T-helper 1 cell treated with Interleukin-12 subunit alpha and Interleukin-12 subunit beta and Interleukin-4 antibody, amounts not matched to agents 30 ng/mL and 1 ng/mL, for 36 hours (primary cell): ENCODE results near the gene ATP8B1. TPM values are rescaled to one million over a fixed set of nuclear protein-coding genes. Genes with fewer than 3 reads are reported as not detected.
"Not testable (repeated sequence)": the region's sequence is repeated elsewhere in the genome, so short reads cannot be mapped to it uniquely, and the experiment has no call there.

Experiments used
- intact Hi-C: fragments of 100-400 bp; cut with micrococcal nuclease; formaldehyde crosslinking; loops from one replicate; pipeline ENCODE4 v1.15.1; 2024
- total RNA-seq: library from RNA; stranded (reverse); gene quantifications from 2 replicates; pipeline ENCODE4 v1.2.3, GENCODE V29; 2022

Gene ATP8B1
- total RNA-seq, 1 donor from 2014 or later: not detected

DNA sequence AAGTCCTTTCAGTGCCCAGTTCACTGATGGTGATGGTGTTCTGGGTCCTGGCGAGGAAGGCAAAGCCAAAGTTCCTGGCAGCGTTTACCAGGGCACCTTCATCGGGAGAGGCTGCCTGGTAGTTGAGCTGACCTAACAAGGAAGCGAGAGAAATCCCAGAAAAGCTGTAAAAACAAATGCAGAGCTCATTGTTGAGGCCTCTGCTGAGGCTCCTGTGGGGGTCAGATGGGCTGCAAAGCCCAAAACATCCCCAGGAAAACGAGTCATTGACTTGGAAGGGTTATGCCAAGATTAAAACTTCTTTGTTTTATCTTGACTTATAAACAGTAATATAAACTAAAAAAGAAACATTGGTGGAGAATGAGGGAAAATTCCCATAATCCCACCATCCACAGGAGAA lies 128.2 kb downstream of the ATP8B1 start:
- intact Hi-C loops: no loop called here

DNA sequence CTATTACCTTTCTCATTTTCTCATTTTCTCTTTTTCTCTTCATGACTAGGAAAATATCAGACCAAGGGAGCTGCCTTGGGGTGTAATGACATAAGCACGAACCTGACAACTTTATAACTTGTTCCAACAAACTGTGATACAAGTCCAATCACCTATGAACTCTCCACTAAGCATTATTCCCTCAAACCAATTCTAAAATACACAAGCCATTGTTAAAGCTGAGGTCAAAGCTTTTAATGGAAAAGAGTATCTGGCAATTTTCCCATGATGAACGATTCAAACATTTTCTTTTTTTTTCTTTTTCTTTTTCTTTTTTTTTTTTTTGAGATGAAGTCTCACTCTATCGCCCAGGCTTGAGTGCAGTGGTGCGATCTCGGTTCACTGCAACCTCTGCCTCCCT lies 133.1 kb downstream of the ATP8B1 start:
- intact Hi-C loops: no loop called here

DNA sequence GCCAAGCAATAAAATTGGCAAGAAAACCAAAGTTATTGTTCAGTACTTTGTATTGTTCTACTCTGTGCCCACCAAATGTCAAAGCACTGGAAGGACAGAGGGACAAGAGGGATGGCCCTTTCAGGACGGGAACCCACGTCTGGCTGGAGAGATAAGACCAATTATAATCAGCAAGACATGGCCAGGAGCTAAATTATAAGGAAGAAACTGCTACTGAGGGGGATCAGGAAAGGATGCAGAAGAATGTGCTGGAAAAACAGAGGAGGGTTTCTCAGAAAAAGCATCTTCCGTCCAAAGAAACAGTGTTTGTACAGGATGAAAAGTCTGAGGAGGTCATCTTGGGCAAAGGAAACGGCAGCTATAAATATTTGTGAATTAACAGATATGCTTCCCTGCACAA lies 135.1 kb downstream of the ATP8B1 start:
- intact Hi-C loops: no loop called here

DNA sequence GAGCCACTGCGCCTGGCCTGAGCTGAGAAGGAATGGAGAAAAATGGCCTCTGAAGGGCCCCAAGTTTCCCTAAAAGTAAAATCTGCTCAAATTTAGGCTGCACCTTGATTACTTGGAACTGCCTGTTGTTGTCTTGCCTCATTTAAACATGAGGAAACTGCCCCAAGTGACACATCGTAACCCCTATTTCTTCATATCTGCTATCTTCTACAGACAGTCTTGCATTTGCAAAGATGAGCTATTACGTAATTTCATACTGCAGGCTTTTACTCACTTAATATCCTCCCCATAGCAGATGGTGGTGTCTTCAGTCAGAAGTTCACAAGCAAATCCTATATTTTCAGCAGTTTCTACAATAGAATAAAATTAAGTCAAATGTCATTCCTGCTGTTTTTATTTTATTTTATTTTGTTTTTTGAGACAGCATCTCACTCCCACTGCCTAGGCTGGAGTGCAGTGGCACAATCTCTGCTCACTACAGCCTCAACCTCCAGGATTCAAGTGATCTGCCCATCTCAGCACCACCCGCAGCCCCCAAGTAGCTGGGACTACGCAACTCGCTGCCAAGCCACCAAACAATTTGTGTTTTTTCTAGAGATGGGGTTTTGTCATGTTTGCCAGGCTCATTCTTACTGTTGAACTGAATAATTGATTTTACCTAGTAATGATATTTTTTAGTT lies 136.2 kb downstream of the ATP8B1 start:
- intact Hi-C loops: no loop called here

DNA sequence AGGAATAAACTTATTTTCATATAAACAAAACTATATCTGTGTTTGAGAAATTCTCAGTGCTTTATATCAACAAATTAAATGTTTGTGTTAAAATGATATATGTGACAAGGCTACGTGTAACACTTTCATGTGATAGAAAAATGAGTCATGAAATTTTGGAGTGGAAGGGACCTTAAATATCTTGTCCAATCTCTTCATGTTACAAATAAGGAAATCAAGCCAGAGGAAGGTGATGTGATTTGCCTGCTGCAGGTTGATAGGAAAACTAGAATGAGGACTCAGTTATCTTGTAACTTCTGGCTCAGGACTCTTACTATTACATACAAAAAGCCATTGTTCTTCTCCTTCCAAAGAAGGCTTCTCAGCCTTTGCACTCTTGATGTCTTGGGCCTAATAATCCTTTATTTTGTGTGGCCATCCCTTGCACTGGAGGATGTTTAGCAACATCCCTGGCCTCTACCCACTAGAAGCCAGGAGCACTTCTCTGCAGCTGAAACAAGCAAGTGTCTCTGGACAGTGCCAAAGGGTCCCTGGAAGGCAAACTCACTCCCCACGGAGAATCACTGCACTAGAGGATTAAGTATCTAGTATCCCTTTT lies 138.4 kb downstream of the ATP8B1 start:
- intact Hi-C loops: no loop called here

DNA sequence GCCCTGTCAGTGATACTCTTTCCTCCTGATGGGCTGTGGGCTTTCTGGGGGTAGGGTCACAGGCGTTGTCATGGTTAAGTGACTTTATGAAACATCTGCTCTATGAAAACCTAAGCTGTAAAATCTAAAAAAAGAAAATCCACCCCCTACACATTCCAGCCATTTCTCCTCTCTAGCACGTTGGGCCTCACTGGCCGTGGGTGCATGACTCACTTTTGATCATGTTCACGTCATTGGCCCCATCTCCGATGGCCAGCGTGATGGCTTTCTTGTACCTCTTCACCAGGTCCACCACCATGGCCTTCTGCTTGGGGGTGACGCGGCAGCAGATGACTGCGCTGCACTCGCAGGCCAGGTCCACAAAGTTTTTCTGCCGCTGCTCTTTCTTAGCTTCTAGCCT lies 142.2 kb downstream of the ATP8B1 start:
- intact Hi-C loops: no loop called here

DNA sequence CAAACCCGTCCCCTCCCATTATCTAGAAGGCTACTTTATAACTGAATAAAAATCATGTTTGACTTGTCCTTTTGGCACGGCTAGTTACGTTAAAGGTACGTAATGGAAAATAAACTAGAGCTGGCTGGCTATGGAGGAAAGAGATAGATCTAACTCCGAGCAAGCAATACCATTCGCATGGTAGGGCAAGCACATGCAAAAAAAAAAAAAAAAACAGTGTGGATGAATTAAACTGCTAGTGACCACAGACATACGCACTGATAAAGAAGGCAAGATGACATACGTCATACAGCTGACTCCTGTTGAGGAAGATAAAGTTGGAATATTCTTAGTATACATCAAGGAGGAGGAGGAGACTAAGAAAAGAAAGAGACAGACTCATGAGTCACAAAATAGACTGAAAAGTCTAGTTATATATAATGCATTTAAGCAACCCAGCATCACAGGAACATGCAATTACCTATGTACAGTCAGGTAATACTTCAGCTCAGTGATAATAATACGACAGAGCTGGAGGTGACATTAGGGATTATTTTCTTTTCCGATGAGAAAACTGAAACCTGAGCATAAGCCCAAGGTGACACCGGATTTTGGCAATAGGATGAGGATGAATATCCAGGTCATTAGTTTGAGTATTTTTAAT lies 143.5 kb downstream of the ATP8B1 start:
- intact Hi-C loops: no loop called here

DNA sequence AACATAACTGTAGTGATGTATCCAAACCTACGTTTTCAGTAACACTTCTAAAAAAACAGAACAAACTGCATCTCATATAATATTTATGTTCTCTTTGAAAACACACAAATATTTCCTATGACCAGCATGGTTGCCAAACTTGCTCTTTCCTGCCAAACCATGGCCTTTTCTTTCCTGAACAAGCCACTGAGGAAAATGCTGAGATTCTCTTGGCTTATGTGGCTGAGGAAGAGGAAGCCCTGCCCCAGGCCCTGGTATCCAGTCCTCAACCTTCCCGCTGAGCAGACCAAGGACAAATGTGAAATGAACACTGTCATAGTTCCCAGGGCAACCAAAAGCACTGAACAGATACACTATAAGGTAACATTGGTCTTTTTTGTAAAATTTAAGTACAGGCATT lies 145.6 kb downstream of the ATP8B1 start:
- intact Hi-C loops: no loop called here

DNA sequence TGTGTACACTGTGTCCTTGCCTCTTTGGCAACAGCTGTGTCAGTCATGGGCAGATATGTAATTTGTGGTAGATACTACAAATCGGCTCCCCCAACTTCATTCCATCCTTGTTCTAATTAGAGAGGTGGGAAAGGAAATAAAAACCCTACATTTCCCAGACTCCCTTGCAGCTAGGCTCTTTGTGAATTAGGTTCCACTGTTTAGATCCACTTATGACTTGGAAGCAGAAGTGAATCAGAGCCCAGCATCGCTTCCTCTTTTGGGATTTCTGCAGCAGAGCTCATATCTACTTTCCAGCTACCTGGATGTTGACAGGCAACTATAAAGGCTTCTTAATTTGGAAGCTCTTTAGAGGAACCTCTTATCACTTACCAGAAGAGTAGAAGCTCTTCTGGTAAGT lies 147.4 kb downstream of the ATP8B1 start:
- intact Hi-C loops: no loop called here

DNA sequence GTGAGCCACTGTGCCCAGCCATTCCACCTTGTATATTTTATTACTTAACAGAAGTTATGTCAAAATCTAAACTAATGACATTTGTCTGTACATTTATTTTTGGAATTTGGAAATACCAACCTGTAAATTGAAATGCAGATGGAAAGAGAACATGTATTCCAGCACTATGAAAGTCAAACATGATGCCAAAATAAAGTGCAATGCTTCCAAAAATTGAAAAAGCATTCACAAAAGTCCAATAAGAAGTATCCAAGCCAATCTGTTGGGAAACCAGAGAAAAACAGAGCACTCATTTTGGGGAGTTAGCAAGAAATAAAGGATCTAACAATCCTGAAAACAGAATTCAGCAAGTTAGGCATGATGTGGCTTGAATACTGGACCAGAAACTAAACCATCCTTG lies 151.2 kb downstream of the ATP8B1 start:
- intact Hi-C loops: no loop called here

DNA sequence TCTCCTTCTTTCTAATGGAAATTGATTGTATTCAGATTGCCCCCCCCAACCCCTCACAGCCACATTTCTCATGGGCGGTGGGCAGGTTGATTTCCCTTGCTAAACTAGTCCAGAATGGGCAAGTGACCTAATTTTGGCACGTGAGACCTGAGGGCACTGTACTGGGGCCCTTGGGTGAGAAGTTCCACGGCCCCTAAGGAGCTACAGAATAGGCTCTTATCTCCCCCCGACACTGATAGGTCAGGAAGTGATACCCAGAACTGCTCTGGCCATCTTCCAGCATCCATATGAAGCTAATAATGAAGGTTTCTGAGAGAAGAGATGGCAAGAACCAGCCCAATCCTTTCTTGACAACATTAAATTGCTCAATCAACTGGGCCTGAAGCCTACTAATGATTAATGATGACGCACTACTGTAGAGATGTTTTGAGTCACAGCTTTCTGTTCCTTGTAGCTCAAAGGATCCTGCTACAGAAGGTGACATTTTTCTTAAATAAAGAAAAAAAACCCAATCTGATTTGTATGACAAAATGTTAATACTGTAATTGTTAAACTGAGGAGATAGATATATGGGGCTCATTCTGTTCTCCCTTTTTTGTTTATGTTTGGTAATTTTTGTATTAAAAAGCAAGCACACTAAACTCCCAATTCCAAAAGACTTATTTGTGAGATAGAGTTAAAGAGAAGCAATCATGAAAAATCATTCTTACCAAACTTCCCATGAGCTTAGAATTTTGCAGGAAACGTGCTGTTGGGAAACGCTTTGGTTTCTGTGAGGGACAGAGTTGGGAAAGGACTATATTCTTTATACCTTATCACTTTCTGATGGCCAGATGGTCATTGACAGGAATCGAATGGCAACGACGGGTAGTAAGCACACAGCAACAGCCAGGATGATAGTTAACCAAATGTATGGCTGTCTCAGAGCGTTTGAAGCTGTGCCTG lies 153.3 kb downstream of the ATP8B1 start:
- intact Hi-C loops: no loop called here

DNA sequence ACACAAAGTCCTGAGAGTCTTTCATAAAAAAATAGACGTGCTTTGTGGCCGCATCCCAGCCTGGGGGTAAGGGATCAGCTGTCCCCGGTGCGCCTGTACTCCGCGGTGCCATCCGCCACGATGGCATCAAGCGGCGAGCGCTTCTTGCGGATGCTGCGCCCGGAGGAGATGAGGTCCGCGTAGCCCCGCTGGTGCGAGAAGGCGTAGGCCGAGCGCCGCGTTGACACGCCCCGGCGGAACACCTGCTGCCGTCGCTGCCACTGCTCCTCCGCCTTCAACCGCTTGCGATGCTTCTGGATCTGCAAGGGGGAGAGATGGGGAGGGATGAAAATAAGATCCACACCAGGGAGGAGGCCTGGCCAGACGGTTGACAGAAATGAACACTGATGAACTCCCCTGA lies 154.7 kb downstream of the ATP8B1 start:
- intact Hi-C loops: no loop called here

DNA sequence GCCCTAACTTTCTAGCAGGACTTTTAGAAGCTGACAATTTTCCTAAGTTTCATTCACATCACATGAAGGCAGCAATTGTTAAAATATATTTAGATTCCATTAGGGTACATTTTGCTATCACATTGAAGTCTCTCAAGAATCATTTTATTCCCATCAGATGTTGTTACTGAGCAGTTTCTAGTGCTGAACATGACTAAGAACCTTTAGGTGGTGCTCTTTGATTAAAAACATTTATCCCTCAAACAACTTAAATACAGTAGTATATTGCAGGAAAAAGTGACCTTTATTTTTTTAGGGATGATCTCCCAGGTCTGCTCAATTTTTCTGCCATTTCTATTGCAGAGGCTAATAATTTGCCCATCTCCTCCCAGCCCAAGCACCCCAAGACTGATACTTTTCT lies 158.6 kb downstream of the ATP8B1 start:
- intact Hi-C loops: no loop called here

DNA sequence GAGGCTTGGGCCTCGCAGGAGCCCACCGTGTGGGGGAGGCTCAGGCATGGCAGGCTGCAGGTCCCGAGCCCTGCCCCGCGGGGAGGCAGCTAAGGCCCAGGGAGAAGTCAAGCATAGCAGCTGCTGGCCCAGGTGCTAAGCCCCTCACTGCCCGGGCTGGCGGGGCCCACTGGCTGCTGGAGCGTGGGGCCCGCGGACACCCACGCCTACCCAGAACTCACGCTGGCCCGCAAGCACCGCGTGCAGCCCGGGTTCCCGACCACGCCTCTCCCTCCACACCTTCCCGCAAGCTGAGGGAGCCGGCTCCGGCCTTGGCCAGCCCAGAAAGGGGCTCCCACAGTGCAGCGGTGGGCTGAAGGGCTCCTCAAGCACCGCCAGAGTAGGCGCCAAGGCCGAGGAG lies 159.4 kb downstream of the ATP8B1 start:
- intact Hi-C loops: not testable (repeated sequence)

DNA sequence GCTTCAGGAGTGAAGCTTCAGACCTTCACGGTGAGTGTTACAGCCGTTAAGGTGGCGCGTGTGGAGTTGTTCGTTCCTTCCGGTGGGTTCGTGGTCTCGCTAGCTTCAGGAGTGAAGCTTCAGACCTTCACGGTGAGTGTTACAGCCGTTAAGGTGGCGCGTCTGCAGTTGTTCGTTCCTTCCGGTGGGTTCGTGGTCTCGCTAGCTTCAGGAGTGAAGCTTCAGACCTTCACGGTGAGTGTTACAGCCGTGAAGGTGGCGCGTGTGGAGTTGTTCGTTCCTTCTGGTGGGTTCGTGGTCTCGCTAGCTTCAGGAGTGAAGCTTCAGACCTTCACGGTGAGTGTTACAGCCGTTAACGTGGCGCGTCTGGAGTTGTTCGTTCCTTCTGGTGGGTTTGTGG lies 160.7 kb downstream of the ATP8B1 start:
- intact Hi-C loops: not testable (repeated sequence)

DNA sequence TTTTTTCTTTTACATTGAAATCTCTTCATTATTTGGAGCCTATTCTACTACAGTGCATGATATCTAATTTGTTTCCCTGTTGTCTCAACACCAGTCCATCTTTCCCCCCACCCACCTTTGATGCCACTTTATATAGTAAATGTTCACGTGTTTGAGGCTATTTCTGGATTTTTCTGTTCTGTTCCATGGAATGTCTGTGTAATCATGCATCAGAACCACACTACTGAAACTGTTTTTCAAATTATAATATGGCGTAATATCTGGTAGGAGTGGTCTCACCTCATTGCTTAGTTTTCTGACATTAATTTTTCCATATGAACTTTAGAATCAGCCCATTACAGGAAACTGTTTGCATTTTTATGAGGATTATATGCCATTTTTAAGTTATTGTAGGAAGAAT lies 162.4 kb downstream of the ATP8B1 start:
- intact Hi-C loops: no loop called here

DNA sequence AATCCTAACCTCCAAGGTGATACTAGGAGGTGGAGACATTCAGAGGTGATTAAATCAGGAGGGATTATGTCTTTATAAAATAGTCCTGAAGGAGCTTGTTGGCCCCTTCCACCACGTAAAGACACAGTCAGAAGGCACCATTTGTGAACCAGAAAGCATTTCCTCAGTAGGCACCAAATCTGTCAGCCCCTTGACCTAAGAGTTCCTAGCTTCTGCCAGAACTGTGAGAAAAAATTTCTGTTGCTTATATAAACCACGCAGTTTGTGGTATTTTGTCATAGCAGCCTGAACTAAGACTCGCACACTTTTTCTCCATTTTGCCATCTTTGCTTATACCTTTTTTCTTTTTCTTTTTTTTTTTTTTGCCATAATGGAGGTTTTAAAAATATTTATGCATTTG lies 162.9 kb downstream of the ATP8B1 start:
- intact Hi-C loops: no loop called here

DNA sequence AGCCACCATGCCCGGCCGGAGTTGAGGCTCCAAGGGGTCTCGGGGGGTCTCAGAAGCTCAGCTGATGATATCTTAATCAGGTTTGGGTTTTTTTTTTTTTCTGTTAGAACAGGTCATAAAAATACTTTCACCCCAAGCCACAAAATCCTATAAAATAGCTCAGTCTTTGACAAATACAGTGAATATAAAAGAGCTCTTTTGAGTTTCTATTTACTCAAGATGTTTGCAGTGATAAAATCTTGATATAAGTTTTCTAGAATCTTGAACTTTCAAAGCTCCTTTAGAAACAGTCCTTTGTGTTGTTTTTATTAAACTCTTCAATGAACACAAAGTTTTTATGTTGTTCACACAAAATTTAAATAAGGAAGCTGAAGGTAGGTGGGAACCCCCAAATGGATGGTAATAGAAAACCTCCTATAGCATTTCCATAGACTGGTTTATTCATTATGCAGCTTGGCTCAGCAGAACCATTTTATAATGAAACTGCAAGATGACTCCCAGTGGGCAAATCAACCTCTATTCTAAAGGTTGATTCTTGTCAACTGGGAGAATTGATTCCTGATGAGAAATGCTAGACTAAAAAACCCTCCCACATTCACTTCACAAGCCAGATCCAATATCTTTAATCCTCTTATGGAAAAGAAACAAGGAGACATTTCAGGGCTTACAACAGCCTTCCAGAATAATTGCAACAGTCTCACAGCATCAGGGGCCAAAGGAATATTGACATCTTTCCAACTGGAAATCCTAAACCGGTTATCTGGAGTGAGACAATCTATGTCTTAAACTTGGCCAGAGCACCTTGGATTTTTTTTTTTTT lies 167.9 kb downstream of the ATP8B1 start:
- intact Hi-C loops: no loop called here

DNA sequence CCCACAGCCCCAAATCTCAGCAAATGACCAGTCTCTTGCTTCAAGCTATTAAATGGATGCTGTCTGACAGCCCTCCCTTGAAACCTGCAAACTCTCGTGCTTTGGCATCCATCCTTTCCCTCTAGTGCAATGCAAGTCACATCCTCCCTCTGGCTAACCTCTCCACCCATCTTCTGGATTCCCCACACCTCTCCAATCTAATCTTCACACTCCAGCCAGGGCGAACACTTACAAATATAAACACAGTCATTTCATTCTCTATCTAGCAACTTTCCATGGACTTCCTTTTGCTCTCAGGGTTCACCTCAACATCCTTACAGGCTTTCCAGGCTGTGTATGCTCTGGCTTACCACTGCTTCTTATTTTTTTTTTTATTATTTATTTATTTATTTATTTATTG lies 171.4 kb downstream of the ATP8B1 start:
- intact Hi-C loops: loop anchor here (2.0 to 5.0 kb wide), 2 partner anchors 45 to 506 kb away; partner anchors contain the start of gene FECH

DNA sequence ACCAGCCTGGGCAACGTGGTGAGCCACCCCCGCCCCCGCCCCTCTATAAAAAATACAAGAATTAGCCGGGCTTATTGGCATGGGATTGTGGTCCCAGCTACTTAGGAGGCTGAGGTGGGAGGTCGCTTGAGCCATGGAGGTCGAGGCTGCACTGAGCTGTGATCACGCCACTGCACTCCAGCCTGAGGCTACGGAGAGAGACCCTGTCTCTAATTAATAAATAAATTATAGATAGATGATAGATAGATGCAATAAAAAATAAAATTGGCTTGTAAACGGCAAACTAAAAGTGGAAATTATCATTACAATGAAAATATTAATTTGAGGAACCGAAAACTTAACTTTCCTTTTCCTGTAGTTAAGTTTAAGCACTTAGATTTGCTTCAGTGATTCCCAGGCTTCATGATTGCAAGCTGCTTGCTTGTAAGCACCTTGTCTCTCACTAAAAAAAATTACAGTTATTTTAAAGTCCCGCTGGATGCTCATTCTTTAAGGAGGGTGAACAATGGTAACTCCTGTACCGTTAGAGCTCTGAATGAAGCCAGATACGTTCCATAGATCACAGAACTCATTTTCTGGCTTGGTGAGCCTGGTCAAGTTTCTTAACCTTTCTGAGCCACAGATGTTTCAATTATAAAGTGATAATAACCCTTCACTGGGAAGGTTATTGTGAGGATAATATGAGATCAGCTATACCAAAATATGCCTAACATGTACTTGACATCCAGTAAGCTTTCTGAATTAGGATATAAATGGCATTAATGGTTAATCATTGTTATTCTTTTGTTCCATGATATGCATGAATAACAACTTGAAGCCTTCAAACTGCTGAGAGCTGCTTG lies 172.1 kb downstream of the ATP8B1 start:
- intact Hi-C loops: loop anchor here (1.0 to 5.0 kb wide), 4 partner anchors 10 to 506 kb away; partner anchors contain the start of genes FECH and NARS1
